Vagina (tissue), 2 donors: Measurements from ENCODE around the gene PSEN1. TPM values are rescaled to one million over a fixed set of nuclear protein-coding genes. Genes with fewer than 3 reads are reported as not detected.
"Not testable (repeated sequence)": the region's sequence is repeated elsewhere in the genome, so short reads cannot be mapped to it uniquely, and the experiment has no call there.

Experiments
- DNase-seq, 2 donors: peaks; one replicate each; pipeline ENCODE4 v3.0.0-alpha.2; 2017; ENCODE audit errors: extremely low spot score in 2 of 2
- H3K27ac ChIP-seq: fragments of 200-600 bp; sonication (generic); one replicate; pipeline ENCODE4 v1.5.1; 2019
- H3K27me3 ChIP-seq: fragments of 200-600 bp; sonication (generic); one replicate; pipeline ENCODE4 v1.5.1; 2019
- H3K36me3 ChIP-seq, 2 donors: fragments of 200-600 bp; sonication (generic); one replicate each; pipeline ENCODE4 v1.5.1; 2017 to 2019
- H3K4me1 ChIP-seq: fragments of 200-600 bp; sonication (generic); one replicate; pipeline ENCODE4 v1.5.1; 2019
- H3K4me3 ChIP-seq, 2 donors: fragments of 200-600 bp; sonication (generic); 1 replicate in 1 of 2; 2 replicates in 1 of 2; pipeline ENCODE4 v1.5.1; 2016 to 2019
- H3K9me3 ChIP-seq: fragments of 200-600 bp; sonication (generic); one replicate; pipeline ENCODE4 v1.5.1; 2019
- CTCF ChIP-seq, 3 experiments: fragments of 450-650 bp in 2 of 3; fragments of 200-600 bp in 1 of 3; sonication (generic) in 1 of 3; IDR thresholded peaks; one replicate each; pipeline ENCODE4 v1.5.1; 2017 to 2019; ENCODE audit warnings: antibody characterized with exemption in 3 of 3, mild to moderate bottlenecking in 2 of 3, moderate library complexity in 2 of 3
- POLR2A ChIP-seq, 2 donors: fragments of 450-650 bp; IDR thresholded peaks; one replicate each; pipeline ENCODE4 v1.6.1; 2017; ENCODE audit warnings: antibody characterized with exemption in 2 of 2, mild to moderate bottlenecking in 2 of 2, moderate library complexity in 2 of 2
- POLR2AphosphoS5 ChIP-seq, 2 donors: sonication (generic); formaldehyde crosslinking; IDR thresholded peaks; one replicate each; pipeline ENCODE4 v1.9.0; 2017; ENCODE audit warnings: antibody characterized with exemption in 2 of 2, mild to moderate bottlenecking in 2 of 2, low read depth in 1 of 2; ENCODE audit not compliant: insufficient read depth in 1 of 2
- intact Hi-C: fragments of 100-400 bp; cut with DNase I; formaldehyde crosslinking; loops from one replicate; pipeline ENCODE4 v1.15.1; 2023
- total RNA-seq: library from RNA; depleted of rRNA; stranded (reverse); fragments of >200 nt; gene quantifications from one replicate; pipeline ENCODE4 v1.2.3, GENCODE V29; 2016

The PSEN1 gene
- total RNA-seq, 1 donor from 2014 or later: 47.1 TPM

GRCh38 chr14:73167727-73168126, 31.4 kb downstream of the PSEN1 start:
- no peak for TF ChIP-seq POLR2AphosphoS5 (IDR thresholded peaks at IDR 0.05; ENCODE audit: insufficient read depth in 1 of 2, low read depth in 1 of 2)
- TF ChIP-seq CTCF (IDR thresholded peaks at IDR 0.05): no peak
- Histone ChIP-seq H3K27ac (no peak overlapping the region), H3K9me3 (no peaks in the 10 kb centered on the region), H3K27me3 (no peaks in the 10 kb centered on the region), H3K36me3 (peaks cover 0 to 48% of the 10 kb centered on the region in 2 donors), H3K4me1 (no peaks in the 10 kb centered on the region), H3K4me3 (no peak overlapping the region)
- intact Hi-C loops: no loop called here
- peak in 1 of 2 donors; percentile 3 for DNase-seq

DNA sequence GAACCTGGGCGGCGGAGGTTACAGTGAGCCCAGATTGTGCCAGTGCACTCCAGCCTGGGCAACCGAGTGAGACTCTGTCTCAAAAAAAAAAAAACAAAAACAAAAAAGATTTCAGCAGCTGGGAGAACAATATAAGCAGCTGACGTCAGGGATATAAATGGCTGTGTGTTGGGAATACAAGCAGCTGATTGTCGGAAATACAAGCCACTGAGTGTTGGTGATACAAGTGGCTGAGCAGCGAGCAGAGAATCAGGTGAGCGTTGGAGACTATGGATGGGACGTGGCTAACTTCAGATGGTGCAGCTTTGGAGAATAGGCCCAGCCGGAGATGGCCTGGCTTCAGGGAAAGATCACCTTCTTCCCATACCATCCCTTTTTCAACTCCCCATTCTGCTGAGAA, 32.0 kb downstream of the PSEN1 start:
- no peaks in the 10 kb centered on the region for H3K4me1 ChIP-seq
- intact Hi-C loops: no loop called here
- H3K27ac ChIP-seq: no peak overlapping the region
- no peak overlapping the region for H3K4me3 ChIP-seq
- H3K36me3 ChIP-seq: peaks cover 0 to 45% of the 10 kb centered on the region in 2 donors
- TF ChIP-seq POLR2A (IDR thresholded peaks at IDR 0.05) (no peak), POLR2AphosphoS5 (IDR thresholded peaks at IDR 0.05; ENCODE audit: insufficient read depth in 1 of 2, low read depth in 1 of 2) (no peak), CTCF (IDR thresholded peaks at IDR 0.05) (no peak)
- H3K9me3 ChIP-seq: no peaks in the 10 kb centered on the region
- H3K27me3 ChIP-seq: no peaks in the 10 kb centered on the region
- peak in 1 of 2 donors; percentile 25 for DNase-seq

DNA sequence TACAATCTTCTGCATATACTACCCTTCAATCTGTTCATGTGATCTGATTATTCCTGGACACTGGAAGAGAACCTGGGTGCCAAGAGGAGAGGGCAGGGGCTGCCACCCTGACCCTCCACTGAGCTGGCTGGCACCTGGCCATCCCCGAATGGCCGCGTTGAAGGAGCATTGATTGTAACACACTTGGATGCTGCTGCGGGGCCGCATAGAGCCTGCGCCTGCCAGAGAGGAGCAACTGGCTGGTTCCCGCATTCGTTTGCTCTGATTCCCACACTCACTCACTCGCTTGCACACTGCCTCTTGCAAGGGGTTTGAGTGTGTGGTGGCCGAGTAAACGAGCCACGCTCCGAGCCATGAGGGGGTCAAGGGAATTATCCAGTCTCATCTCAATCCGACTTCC, 32.4 kb downstream of the PSEN1 start:
- TF ChIP-seq POLR2A (IDR thresholded peaks at IDR 0.05): no peak
- no peak for TF ChIP-seq CTCF (IDR thresholded peaks at IDR 0.05)
- no peak for TF ChIP-seq POLR2AphosphoS5 (IDR thresholded peaks at IDR 0.05; ENCODE audit: insufficient read depth in 1 of 2, low read depth in 1 of 2)
- no peak overlapping the region for H3K27ac ChIP-seq
- no peaks in the 10 kb centered on the region for H3K9me3 ChIP-seq
- H3K4me3 ChIP-seq: no peak overlapping the region
- peaks cover 0 to 44% of the 10 kb centered on the region in 2 donors for H3K36me3 ChIP-seq
- peak in 1 of 2 donors; percentile 20 for DNase-seq
- H3K4me1 ChIP-seq: no peaks in the 10 kb centered on the region
- no peaks in the 10 kb centered on the region for H3K27me3 ChIP-seq
- intact Hi-C loops: no loop called here

DNA sequence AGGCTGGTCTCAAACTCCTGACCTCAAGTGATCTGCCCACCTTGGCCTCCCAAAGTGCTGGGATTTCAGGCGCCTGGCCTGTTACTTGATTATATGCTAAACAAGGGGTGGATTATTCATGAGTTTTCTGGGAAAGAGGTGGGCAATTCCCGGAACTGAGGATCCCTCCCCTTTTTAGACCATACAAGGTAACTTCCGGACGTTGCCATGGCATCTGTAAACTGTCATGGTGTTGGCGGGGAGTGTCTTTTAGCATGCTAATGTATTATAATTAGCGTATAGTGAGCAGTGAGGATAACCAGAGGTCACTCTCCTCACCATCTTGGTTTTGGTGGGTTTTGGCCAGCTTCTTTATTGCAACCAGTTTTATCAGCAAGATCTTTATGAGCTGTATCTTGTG, 33.5 kb downstream of the PSEN1 start:
- not testable (repeated sequence) for H3K27me3 ChIP-seq, H3K4me3 ChIP-seq, H3K4me1 ChIP-seq, H3K27ac ChIP-seq, H3K9me3 ChIP-seq
- peaks cover 0 to 47% of the 10 kb centered on the region in 2 donors for H3K36me3 ChIP-seq
- intact Hi-C loops: loop anchor here (5.0 to 10.0 kb wide), 2 partner anchors 115 to 302 kb away; no protein-coding TSS in a partner anchor
- peak in 1 of 2 donors; percentile 42 for DNase-seq

- Histone ChIP-seq H3K4me3 (no peak overlapping the region), H3K27me3 (no peaks in the 10 kb centered on the region), H3K27ac (no peak overlapping the region), H3K36me3 (peaks cover 0 to 45% of the 10 kb centered on the region in 2 donors), H3K4me1 (no peaks in the 10 kb centered on the region), H3K9me3 (no peaks in the 10 kb centered on the region)
- no peak for TF ChIP-seq CTCF (IDR thresholded peaks at IDR 0.05)
- TF ChIP-seq POLR2AphosphoS5 (IDR thresholded peaks at IDR 0.05; ENCODE audit: insufficient read depth in 1 of 2, low read depth in 1 of 2): no peak
- no peak for TF ChIP-seq POLR2A (IDR thresholded peaks at IDR 0.05)
- intact Hi-C loops: loop anchor here (5.0 to 10.0 kb wide), 2 partner anchors 114 to 302 kb away; no protein-coding TSS in a partner anchor
- DNase-seq: peak in 1 of 2 donors; percentile 27
Observed at GRCh38 chr14:73170686-73171085, 34.4 kb downstream of the PSEN1 start.
